SK-N-SH (cell line): ENCODE measurements around the gene OLFM1.

Source experiments
- CHD2 ChIP-seq: fragments of 150-350 bp; IDR thresholded peaks from 2 replicates; pipeline ENCODE4 v1.6.1; 2018; ENCODE audit warnings: low read length; ENCODE audit not compliant: partially characterized antibody
- CTCF ChIP-seq: fragments of 200-600 bp; sonication (generic); IDR thresholded peaks from 2 replicates; pipeline ENCODE4 v1.6.1; 2017; ENCODE audit warnings: antibody characterized with exemption, mild to moderate bottlenecking, moderate library complexity
- EZH2phosphoT487 ChIP-seq: fragments of 200-600 bp; sonication (generic); IDR thresholded peaks from 2 replicates; pipeline ENCODE4 v1.6.1; 2017; ENCODE audit warnings: low read depth, mixed run types, mild to moderate bottlenecking, antibody characterized with exemption, moderate library complexity, borderline replicate concordance
- GABPA ChIP-seq: IDR thresholded peaks from 2 replicates; pipeline ENCODE4 v1.4.0; 2012; ENCODE audit warnings: low read depth, mild to moderate bottlenecking
- GATA2 ChIP-seq: sonication (generic); formaldehyde crosslinking; IDR thresholded peaks from 2 replicates; pipeline ENCODE4 v1.5.0; 2020; ENCODE audit warnings: mild to moderate bottlenecking, missing genetic modification reagents
- REST ChIP-seq: IDR thresholded peaks from 2 replicates; pipeline ENCODE4 v1.6.1; 2012; ENCODE audit warnings: mild to moderate bottlenecking, low read depth, low read length, moderate library complexity

GRCh38 chr9:135102331-135102730 lies 14.9 kb downstream of the OLFM1 start:
- no peak for TF ChIP-seq CTCF
- no peak for TF ChIP-seq GATA2 (CRISPR knock-in tag)
- no peak for TF ChIP-seq CHD2
- no peak for TF ChIP-seq GABPA
- no peak for TF ChIP-seq EZH2phosphoT487
- TF ChIP-seq REST, result no peak
